DND-41 (cell line): Measurements from ENCODE around the gene SMG9.

Experiments used
- CTCF ChIP-seq: IDR thresholded peaks from 2 replicates; pipeline ENCODE4 v1.5.1; 2012; ENCODE audit warnings: borderline replicate concordance, low read length, moderate library complexity, mild to moderate bottlenecking; ENCODE audit not compliant: poor library complexity, severe bottlenecking; ENCODE audit errors: extremely low read depth
- EZH2 ChIP-seq: IDR thresholded peaks from 3 replicates; pipeline ENCODE4 v1.6.1; 2012; ENCODE audit warnings: borderline replicate concordance, low read depth, mild to moderate bottlenecking, moderate library complexity, low read length, inconsistent platforms; ENCODE audit not compliant: severe bottlenecking

GRCh38 chr19:43778651-43779050 lies 23.9 kb upstream of the SMG9 start:
- TF ChIP-seq CTCF (no peak), EZH2 (no peak)
